IMR-90 (cell line): Measurements from ENCODE around the gene CIITA. TPM values are rescaled to one million over a fixed set of nuclear protein-coding genes. Genes with fewer than 3 reads are reported as not detected.

Source experiments
- ATAC-seq: fragments of 200-7000 bp; cut with Tn5 transposase; 2 replicates; pipeline ENCODE4 v1.9.1; 2020; ENCODE audit warnings: low read depth, mild to moderate bottlenecking, moderate library complexity
- BruUV-seq: library from RNA; stranded (reverse); fragments of 400-500 nt; replicated peaks from 2 replicates; lab custom pipeline; 2021; lab: Mats Ljungman, UMichigan
- CTCF ChIA-PET: fragments of 300-600 bp; formaldehyde crosslinking; extraction: SDS; loops from one replicate; lab custom pipeline; 2021; ENCODE audit warnings: antibody characterized with exemption; lab: Yijun Ruan, JAX
- POLR2A ChIA-PET: fragments of 300-600 bp; sonication (Branson Sonifier 250); formaldehyde crosslinking; loops from one replicate; lab custom pipeline; 2022; ENCODE audit warnings: antibody characterized with exemption; ENCODE audit not compliant: unreplicated experiment; lab: Charles Lee
- DNase-seq: peaks from one replicate; pipeline ENCODE4 v3.0.0; 2013
- H2AFZ ChIP-seq: replicated peaks from 2 replicates; pipeline ENCODE3; 2013; ENCODE audit warnings: low read length, mild to moderate bottlenecking; ENCODE audit not compliant: poor library complexity
- H2AK5ac ChIP-seq: 2 replicates; pipeline ENCODE4 v1.6.1; 2013; ENCODE audit warnings: low read depth, low read length, inconsistent platforms
- H2AK9ac ChIP-seq: replicated peaks from 2 replicates; pipeline ENCODE3; 2013; ENCODE audit warnings: mild to moderate bottlenecking, low read depth, low read length, moderate library complexity; ENCODE audit not compliant: poor library complexity
- H2BK120ac ChIP-seq: 2 replicates; pipeline ENCODE4 v1.6.1; 2013; ENCODE audit warnings: low read depth, low read length, inconsistent platforms
- H2BK15ac ChIP-seq: 3 replicates; pipeline ENCODE4 v1.6.1; 2013; ENCODE audit warnings: low read depth, low read length, inconsistent platforms
- H2BK20ac ChIP-seq: 2 replicates; pipeline ENCODE4 v1.6.1; 2013; ENCODE audit warnings: low read depth, mild to moderate bottlenecking, inconsistent platforms, low read length, moderate library complexity
- H2BK5ac ChIP-seq: 2 replicates; pipeline ENCODE4 v1.6.1; 2013; ENCODE audit warnings: mild to moderate bottlenecking, low read depth, low read length, inconsistent platforms; ENCODE audit not compliant: poor library complexity, severe bottlenecking
- H3K14ac ChIP-seq: replicated peaks from 2 replicates; pipeline ENCODE4 v1.6.1; 2013; ENCODE audit warnings: low read depth, low read length, inconsistent platforms
- H3K18ac ChIP-seq: 2 replicates; pipeline ENCODE4 v1.6.1; 2013; ENCODE audit warnings: low read depth, low read length, control low read depth
- H3K23ac ChIP-seq: 2 replicates; pipeline ENCODE4 v1.6.1; 2013; ENCODE audit warnings: low read depth, low read length, inconsistent platforms
- H3K27ac ChIP-seq: 2 replicates; pipeline ENCODE4 v1.5.1; 2013; ENCODE audit warnings: mild to moderate bottlenecking, control low read depth, low read length; ENCODE audit not compliant: insufficient read depth
- H3K27me3 ChIP-seq: 2 replicates; pipeline ENCODE4 v1.6.1; 2013; ENCODE audit warnings: low read length; ENCODE audit not compliant: control insufficient read depth, insufficient read depth
- H3K36me3 ChIP-seq: 2 replicates; pipeline ENCODE4 v1.6.1; 2013; ENCODE audit warnings: low read length, mixed read lengths; ENCODE audit not compliant: control insufficient read depth, insufficient read depth
- H3K4ac ChIP-seq: 2 replicates; pipeline ENCODE4 v1.6.1; 2013; ENCODE audit warnings: low read depth, low read length, inconsistent platforms
- H3K4me1 ChIP-seq: 2 replicates; pipeline ENCODE4 v1.6.1; 2013; ENCODE audit warnings: low read length, mixed read lengths; ENCODE audit not compliant: control insufficient read depth, insufficient read depth
- H3K4me2 ChIP-seq: 2 replicates; pipeline ENCODE4 v1.6.1; 2013; ENCODE audit warnings: low read depth, mild to moderate bottlenecking, control low read depth, low read length, moderate library complexity
- H3K4me3 ChIP-seq: 2 replicates; pipeline ENCODE4 v1.5.1; 2013; ENCODE audit warnings: low read depth, mild to moderate bottlenecking, control low read depth, low read length, moderate library complexity; ENCODE audit not compliant: insufficient read depth
- H3K56ac ChIP-seq: 2 replicates; pipeline ENCODE4 v1.6.1; 2013; ENCODE audit warnings: low read length, inconsistent platforms; ENCODE audit not compliant: insufficient read depth; ENCODE audit errors: extremely low read depth
- H3K79me1 ChIP-seq, 2 experiments: 2 replicates each; pipeline ENCODE4 v1.6.1; 2013; ENCODE audit warnings: low read length in 2 of 2, inconsistent platforms in 1 of 2, low read depth in 1 of 2
- H3K9ac ChIP-seq: 2 replicates; pipeline ENCODE4 v1.6.1; 2013; ENCODE audit warnings: low read depth, low read length, control low read depth
- H3K9me1 ChIP-seq: 2 replicates; pipeline ENCODE4 v1.6.1; 2013; ENCODE audit warnings: low read length, inconsistent platforms; ENCODE audit not compliant: insufficient read depth
- H3K9me3 ChIP-seq: 2 replicates; pipeline ENCODE4 v1.6.1; 2013; ENCODE audit warnings: low read length; ENCODE audit not compliant: control insufficient read depth, insufficient read depth
- H4K20me1 ChIP-seq: 2 replicates; pipeline ENCODE4 v1.6.1; 2013; ENCODE audit warnings: low read length, inconsistent platforms; ENCODE audit not compliant: insufficient read depth
- H4K5ac ChIP-seq: 2 replicates; pipeline ENCODE4 v1.6.1; 2013; ENCODE audit warnings: mild to moderate bottlenecking, low read depth, low read length, control low read depth
- H4K8ac ChIP-seq, 2 experiments: 2 replicates each; pipeline ENCODE4 v1.6.1; 2013; ENCODE audit warnings: low read depth in 2 of 2, low read length in 2 of 2, control low read depth in 1 of 2, inconsistent platforms in 1 of 2
- H4K91ac ChIP-seq: 2 replicates; pipeline ENCODE4 v1.6.1; 2013; ENCODE audit warnings: low read depth, low read length, inconsistent platforms; ENCODE audit not compliant: insufficient read depth
- BHLHE40 ChIP-seq: fragments of 150-350 bp; IDR thresholded peaks from 2 replicates; pipeline ENCODE4 v1.6.1; 2016; ENCODE audit warnings: mild to moderate bottlenecking, low read depth, low read length
- CEBPB ChIP-seq: IDR thresholded peaks from 2 replicates; pipeline ENCODE4 v1.6.1; 2012; ENCODE audit warnings: low read depth, low read length, improper control_type of control experiment
- FOS ChIP-seq: fragments of 150-350 bp; IDR thresholded peaks from 2 replicates; pipeline ENCODE4 v1.6.1; 2016; ENCODE audit warnings: low read depth, low read length
- MAZ ChIP-seq: IDR thresholded peaks from 2 replicates; pipeline ENCODE4 v1.6.1; 2012; ENCODE audit warnings: low read depth, mild to moderate bottlenecking, low read length, improper control_type of control experiment, moderate library complexity, borderline replicate concordance
- NFE2L2 ChIP-seq: fragments of 150-350 bp; IDR thresholded peaks from 2 replicates; pipeline ENCODE4 v1.6.1; 2016; ENCODE audit warnings: low read depth, mild to moderate bottlenecking, low read length
- POLR2A ChIP-seq: IDR thresholded peaks from 2 replicates; pipeline ENCODE4 v1.6.1; 2012; ENCODE audit warnings: mild to moderate bottlenecking, low read depth, low read length
- RAD21 ChIP-seq: IDR thresholded peaks from 2 replicates; pipeline ENCODE4 v1.6.1; 2012; ENCODE audit warnings: low read length, improper control_type of control experiment
- RFX5 ChIP-seq: IDR thresholded peaks from 2 replicates; pipeline ENCODE4 v1.8.0; 2012; ENCODE audit warnings: low read depth, mild to moderate bottlenecking, low read length, moderate library complexity
- WGBS, 2 experiments: methylation state at CpG; one replicate each; pipeline versions ENCODE4 v1.1.5 to v1.1.7; 2013; ENCODE audit warnings: missing lambda C conversion rate in 2 of 2; ENCODE audit not compliant: insufficient read length in 1 of 2; ENCODE audit errors: extremely low coverage in 2 of 2; 5-methylcytosine and 5-hydroxymethylcytosine counted together
- dilution Hi-C: fragments of 300-500 bp; cut with HindIII; formaldehyde crosslinking; loops from one replicate; pipeline ENCODE4 v1.14.3; 2018; ENCODE audit warnings: low sequenced_read_pairs; ENCODE audit not compliant: unreplicated experiment
- in situ Hi-C: fragments of 300-500 bp; cut with MboI; formaldehyde crosslinking; loops from 3 replicates; pipeline ENCODE4 v1.14.3; 2019; ENCODE audit warnings: low sequenced_read_pairs, inconsistent platforms, mixed read lengths
- intact Hi-C: fragments of 100-400 bp; cut with micrococcal nuclease; formaldehyde crosslinking; loops from 2 replicates; pipeline ENCODE4 v1.10.0; 2022
- polyA plus RNA-seq, 3 experiments: library from polyadenylated mRNA; depleted of rRNA; stranded (reverse); fragments of >200 nt; gene quantifications; 2 replicates each; pipeline ENCODE4 v1.2.3, GENCODE V29; 2012; ENCODE audit warnings: low replicate concordance in 1 of 3
- total RNA-seq: library from RNA; depleted of rRNA; stranded (reverse); fragments of >200 nt; gene quantifications from 2 replicates; pipeline ENCODE4 v1.2.3, GENCODE V29; 2012
- TF ChIP-seq, protein P1 (sequence below): conservative IDR thresholded peaks from 2 replicates; pipeline ENCODE4 v1.5.1; 2012; ENCODE audit warnings: mild to moderate bottlenecking, low read depth, low read length, improper control_type of control experiment
- TF ChIP-seq, protein P2 (sequence below): fragments of 150-350 bp; IDR thresholded peaks from 2 replicates; pipeline ENCODE4 v1.6.1; 2016; ENCODE audit warnings: low read depth, mild to moderate bottlenecking, low read length, moderate library complexity, borderline replicate concordance

The CIITA gene
- total and polyA plus RNA-seq, 2 of the 4 experiments (the other 2 are of a cell fraction) = 0.10 TPM; not detected in 1

DNA sequence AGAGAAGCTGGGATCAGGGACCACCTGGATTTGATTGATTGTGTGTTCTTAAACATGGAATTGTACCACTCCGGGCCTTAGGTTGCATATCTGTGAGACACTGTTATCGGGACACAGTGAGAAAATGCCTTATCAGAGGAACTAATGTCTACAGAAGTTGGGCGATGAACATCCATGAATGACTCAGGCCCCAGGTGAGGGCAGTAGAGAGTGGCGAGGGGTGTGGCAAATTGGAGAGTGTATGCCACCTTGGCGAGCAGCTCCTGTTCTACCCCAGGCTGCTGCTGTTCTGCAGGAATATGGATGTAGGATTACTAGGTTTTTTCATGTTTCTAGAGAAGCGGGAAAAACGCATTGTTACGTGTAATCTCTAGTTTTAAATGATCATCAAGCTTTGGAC lies 106.2 kb downstream of the CIITA start (continued):
- TF ChIP-seq, protein P1, sequence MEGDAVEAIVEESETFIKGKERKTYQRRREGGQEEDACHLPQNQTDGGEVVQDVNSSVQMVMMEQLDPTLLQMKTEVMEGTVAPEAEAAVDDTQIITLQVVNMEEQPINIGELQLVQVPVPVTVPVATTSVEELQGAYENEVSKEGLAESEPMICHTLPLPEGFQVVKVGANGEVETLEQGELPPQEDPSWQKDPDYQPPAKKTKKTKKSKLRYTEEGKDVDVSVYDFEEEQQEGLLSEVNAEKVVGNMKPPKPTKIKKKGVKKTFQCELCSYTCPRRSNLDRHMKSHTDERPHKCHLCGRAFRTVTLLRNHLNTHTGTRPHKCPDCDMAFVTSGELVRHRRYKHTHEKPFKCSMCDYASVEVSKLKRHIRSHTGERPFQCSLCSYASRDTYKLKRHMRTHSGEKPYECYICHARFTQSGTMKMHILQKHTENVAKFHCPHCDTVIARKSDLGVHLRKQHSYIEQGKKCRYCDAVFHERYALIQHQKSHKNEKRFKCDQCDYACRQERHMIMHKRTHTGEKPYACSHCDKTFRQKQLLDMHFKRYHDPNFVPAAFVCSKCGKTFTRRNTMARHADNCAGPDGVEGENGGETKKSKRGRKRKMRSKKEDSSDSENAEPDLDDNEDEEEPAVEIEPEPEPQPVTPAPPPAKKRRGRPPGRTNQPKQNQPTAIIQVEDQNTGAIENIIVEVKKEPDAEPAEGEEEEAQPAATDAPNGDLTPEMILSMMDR = no peak
- TF ChIP-seq RAD21 = no peak
- no peak for TF ChIP-seq FOS

DNA sequence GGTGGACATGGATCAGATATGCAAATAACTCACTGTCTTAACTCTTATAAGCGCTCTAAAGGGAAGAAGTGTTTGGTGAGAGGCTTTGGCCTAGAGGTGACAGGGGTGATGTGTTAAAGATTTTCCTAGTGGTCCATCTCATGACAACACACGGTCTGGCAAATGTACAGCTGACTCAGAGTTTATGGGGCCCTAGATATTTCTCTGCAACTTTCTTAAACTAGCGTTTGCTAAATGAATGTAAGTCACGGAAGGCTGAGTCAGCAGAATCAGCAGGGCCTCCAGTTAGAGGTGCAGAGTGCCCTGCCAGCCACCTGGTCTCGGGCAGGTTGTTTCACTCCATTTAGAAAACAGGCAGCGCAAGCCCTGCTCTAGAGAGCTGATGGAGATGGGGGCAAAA lies 107.5 kb downstream of the CIITA start:
- dilution Hi-C loops = no loop called here
- H3K4me2 ChIP-seq = peak overlapping the region; percentile 16; the same call in 1 of the 2 replicates
- H2BK120ac ChIP-seq = peak overlapping the region; percentile 67
- H3K9me1 ChIP-seq = peaks cover 26% of the 10 kb centered on the region
- H2BK15ac ChIP-seq = peak overlapping the region; percentile 1; the same call in 1 of the 3 replicates
- H3K4ac ChIP-seq = peak overlapping the region; percentile 89
- H3K36me3 ChIP-seq = peaks cover 10% of the 10 kb centered on the region
- DNase-seq (peak; percentile 93), ATAC-seq (peak; percentile 76)
- peak overlapping the region; percentile 4; the same call in 1 of the 2 replicates for H3K23ac ChIP-seq
- H2AK5ac ChIP-seq = peak overlapping the region; percentile 85; the same call in 1 of the 2 replicates
- peak overlapping the region; percentile 66 for H3K18ac ChIP-seq
- no TSS peak for BruUV-seq
- no peak overlapping the region for H2AFZ ChIP-seq
- H3K9me3 ChIP-seq = no peaks in the 10 kb centered on the region
- H2BK20ac ChIP-seq = peak overlapping the region; percentile 61; the same call in 1 of the 2 replicates
- WGBS, 2 experiments = 100% methylated on average over 1 of the region's 6 CpGs; no CpG with 5 or more reads in 1 of the 2 experiments
- H2AK9ac ChIP-seq = no peak overlapping the region
- H4K5ac ChIP-seq = peak overlapping the region; percentile 85
- peak overlapping the region; percentile 4 to 62; a peak in 2 of 4 replicates for H4K8ac ChIP-seq
- no peaks in the 10 kb centered on the region for H4K20me1 ChIP-seq
- CTCF ChIA-PET = interaction anchor here (0.5 to 2.5 kb wide), 2 partner anchors 122 to 271 kb away, joined by 3 to 14 read pairs; partner anchors contain the start of gene SOCS1
- no peak overlapping the region for H3K9ac ChIP-seq
- no peaks in the 10 kb centered on the region for H3K27me3 ChIP-seq
- no peak overlapping the region for H3K4me3 ChIP-seq
- H3K27ac ChIP-seq = peak overlapping the region; percentile 87; the same call in 1 of the 2 replicates
- intact Hi-C loops = loop anchor here (1.0 kb wide), 1 partner anchor 48 kb away; no protein-coding TSS in a partner anchor
- peak overlapping the region; percentile 74; the same call in 1 of the 2 replicates for H3K14ac ChIP-seq
- H2BK5ac ChIP-seq = peak overlapping the region; percentile 58
- no peak overlapping the region for H3K56ac ChIP-seq
- peak overlapping the region; percentile 67; the same call in 1 of the 2 replicates for H4K91ac ChIP-seq
- in situ Hi-C loops = loop anchor here (10.0 kb wide), 1 partner anchor 110 kb away; no protein-coding TSS in a partner anchor
- peaks cover 21% of the 10 kb centered on the region for H3K4me1 ChIP-seq
- POLR2A ChIA-PET = interaction anchor here (0.8 kb wide), 1 partner anchor 271 kb away, joined by 9 read pairs; the partner anchor contains the start of gene SOCS1
- peaks cover 6 to 33% of the 10 kb centered on the region in 2 experiments; a peak in 2 of 4 replicates for H3K79me1 ChIP-seq
- no peak for TF ChIP-seq RFX5
- TF ChIP-seq POLR2A = no peak
- TF ChIP-seq, protein P2, sequence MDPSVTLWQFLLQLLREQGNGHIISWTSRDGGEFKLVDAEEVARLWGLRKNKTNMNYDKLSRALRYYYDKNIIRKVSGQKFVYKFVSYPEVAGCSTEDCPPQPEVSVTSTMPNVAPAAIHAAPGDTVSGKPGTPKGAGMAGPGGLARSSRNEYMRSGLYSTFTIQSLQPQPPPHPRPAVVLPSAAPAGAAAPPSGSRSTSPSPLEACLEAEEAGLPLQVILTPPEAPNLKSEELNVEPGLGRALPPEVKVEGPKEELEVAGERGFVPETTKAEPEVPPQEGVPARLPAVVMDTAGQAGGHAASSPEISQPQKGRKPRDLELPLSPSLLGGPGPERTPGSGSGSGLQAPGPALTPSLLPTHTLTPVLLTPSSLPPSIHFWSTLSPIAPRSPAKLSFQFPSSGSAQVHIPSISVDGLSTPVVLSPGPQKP = no peak
- TF ChIP-seq FOS = peak; percentile 60; the same call in 1 of the 2 replicates
- TF ChIP-seq MAZ = no peak
- no peak for TF ChIP-seq RAD21
- peak; percentile 69; the same call in 1 of the 2 replicates for TF ChIP-seq NFE2L2
- no peak for TF ChIP-seq BHLHE40
- TF ChIP-seq CEBPB = peak; percentile 42; the same call in 1 of the 2 replicates
- TF ChIP-seq, protein P1 = no peak
